ENCODE measurements around the gene REST. TPM values are rescaled to one million over a fixed set of nuclear protein-coding genes. Genes with fewer than 3 reads are reported as not detected.
"Not testable (repeated sequence)": the region's sequence is repeated elsewhere in the genome, so short reads cannot be mapped to it uniquely, and the experiment has no call there.

Gene REST
- total and polyA plus RNA-seq, 5 donors from 2014 or later, result 68.0 to 141 (median 128) TPM

DNA sequence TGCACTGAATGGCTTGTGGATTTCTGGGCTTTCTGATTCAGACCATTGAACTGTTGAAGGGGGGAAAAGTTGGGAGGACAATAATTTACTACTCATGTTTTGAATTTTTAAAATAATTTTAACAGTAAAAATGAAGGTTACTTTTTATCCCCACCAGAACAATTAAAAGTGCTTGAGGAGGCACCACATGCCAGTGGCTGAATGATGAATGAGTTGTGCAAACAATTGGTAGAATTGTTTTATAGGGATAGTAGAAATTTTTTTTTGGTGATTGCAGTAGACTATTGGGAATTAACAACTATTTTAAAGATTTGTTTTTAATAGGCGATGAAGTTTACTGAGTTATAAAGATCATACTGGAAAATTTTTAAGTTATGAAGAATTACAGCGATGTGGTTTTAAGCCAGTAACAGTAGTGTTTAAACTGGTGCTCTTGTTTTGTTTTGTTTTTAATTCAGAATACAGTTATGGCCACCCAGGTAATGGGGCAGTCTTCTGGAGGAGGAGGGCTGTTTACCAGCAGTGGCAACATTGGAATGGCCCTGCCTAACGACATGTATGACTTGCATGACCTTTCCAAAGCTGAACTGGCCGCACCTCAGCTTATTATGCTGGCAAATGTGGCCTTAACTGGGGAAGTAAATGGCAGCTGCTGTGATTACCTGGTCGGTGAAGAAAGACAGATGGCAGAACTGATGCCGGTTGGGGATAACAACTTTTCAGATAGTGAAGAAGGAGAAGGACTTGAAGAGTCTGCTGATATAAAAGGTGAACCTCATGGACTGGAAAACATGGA, 2.7 kb downstream of the REST start:
- Mint-ChIP-seq H3K36me3 (peaks cover 7% of the 10 kb centered on the region), H3K4me1 (peaks cover 29 to 72% (median 47%) of the 10 kb centered on the region in 4 donors), H3K27me3 (peaks cover 10% of the 10 kb centered on the region), H3K4me3 (peak overlapping the region; percentile 95 to 100 (median 98)), H3K27ac (peak overlapping the region; percentile 96 to 98 (median 98)), H3K9me3 (no peaks in the 10 kb centered on the region)
- Histone ChIP-seq H3K4me3 (ENCODE audit: low read depth, low read length) (peak overlapping the region; percentile 94), H3K9me3 (ENCODE audit: control insufficient read depth in 2 of 2, low read length in 2 of 2) (no peaks in the 10 kb centered on the region), H3K27me3 (ENCODE audit: control insufficient read depth, insufficient read depth, low read length) (no peaks in the 10 kb centered on the region), H3K27ac (ENCODE audit: insufficient read depth, low read length, poor library complexity, severe bottlenecking) (peak overlapping the region; percentile 88), H3K36me3 (ENCODE audit: control insufficient read depth, insufficient read depth, low read length) (peaks cover 6% of the 10 kb centered on the region), H3K4me1 (ENCODE audit: control insufficient read depth, insufficient read depth, low read length, poor library complexity, severe bottlenecking) (peaks cover 66% of the 10 kb centered on the region)
- ATAC-seq (ENCODE audit: low read depth in 2 of 2) (no peak), DNase-seq (no peak)

GRCh38 chr4:56914336-56914735, 6.6 kb downstream of the REST start:
- Histone ChIP-seq H3K36me3 (ENCODE audit: control insufficient read depth, insufficient read depth, low read length) (peaks cover 12% of the 10 kb centered on the region), H3K4me1 (ENCODE audit: control insufficient read depth, insufficient read depth, low read length, poor library complexity, severe bottlenecking) (peaks cover 66% of the 10 kb centered on the region), H3K4me3 (ENCODE audit: low read depth, low read length) (no peak overlapping the region), H3K9me3 (ENCODE audit: control insufficient read depth in 2 of 2, low read length in 2 of 2) (no peaks in the 10 kb centered on the region), H3K27me3 (ENCODE audit: control insufficient read depth, insufficient read depth, low read length) (no peaks in the 10 kb centered on the region), H3K27ac (ENCODE audit: insufficient read depth, low read length, poor library complexity, severe bottlenecking) (no peak overlapping the region)
- Mint-ChIP-seq H3K9me3 (no peaks in the 10 kb centered on the region), H3K27me3 (peaks cover 3% of the 10 kb centered on the region), H3K27ac (peak overlapping the region in 1 of 3 donors; percentile 65), H3K4me1 (peaks cover 23 to 77% (median 56%) of the 10 kb centered on the region in 4 donors), H3K4me3 (peak overlapping the region; percentile 38 to 59 (median 52)), H3K36me3 (peaks cover 21% of the 10 kb centered on the region)
- ATAC-seq (ENCODE audit: low read depth in 2 of 2) (no peak), DNase-seq (no peak)

GRCh38 chr4:56914977-56915376, 7.3 kb downstream of the REST start:
- Histone ChIP-seq H3K36me3 (ENCODE audit: control insufficient read depth, insufficient read depth, low read length) (peaks cover 15% of the 10 kb centered on the region), H3K4me1 (ENCODE audit: control insufficient read depth, insufficient read depth, low read length, poor library complexity, severe bottlenecking) (peaks cover 60% of the 10 kb centered on the region)
- not testable (repeated sequence) for H3K4me3 ChIP-seq (ENCODE audit: low read depth, low read length); ATAC-seq (ENCODE audit: low read depth in 2 of 2); H3K27me3 Mint-ChIP-seq; H3K9me3 ChIP-seq (ENCODE audit: control insufficient read depth in 2 of 2, low read length in 2 of 2); H3K27ac ChIP-seq (ENCODE audit: insufficient read depth, low read length, poor library complexity, severe bottlenecking); H3K27me3 ChIP-seq (ENCODE audit: control insufficient read depth, insufficient read depth, low read length); DNase-seq; H3K9me3 Mint-ChIP-seq; H3K4me3 Mint-ChIP-seq
- peaks cover 21% of the 10 kb centered on the region for H3K36me3 Mint-ChIP-seq
- H3K27ac Mint-ChIP-seq, result peak overlapping the region in 1 of 3 donors; percentile 73
- peaks cover 19 to 73% (median 52%) of the 10 kb centered on the region in 4 donors for H3K4me1 Mint-ChIP-seq

DNA sequence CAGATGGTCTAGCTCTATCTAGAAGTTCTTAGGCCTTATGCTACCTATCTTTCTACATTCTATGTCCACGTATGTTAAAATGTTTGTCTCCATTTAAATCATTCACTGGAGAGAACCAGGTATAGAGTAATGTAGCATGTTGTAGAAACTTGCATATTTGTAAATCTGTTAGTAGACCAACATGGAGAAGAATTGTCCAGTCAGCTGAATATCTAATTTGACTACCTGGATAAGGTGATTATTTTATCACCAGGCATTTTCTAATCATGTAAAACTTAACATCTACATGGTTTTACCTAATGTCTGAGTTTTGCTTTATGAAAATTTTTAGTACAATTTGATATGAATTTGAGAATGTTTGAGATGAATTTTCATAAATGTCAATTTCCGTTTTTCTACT, 19.5 kb downstream of the REST start:
- H3K36me3 Mint-ChIP-seq, result peaks cover 34% of the 10 kb centered on the region
- Histone ChIP-seq H3K4me3 (ENCODE audit: low read depth, low read length) (no peak overlapping the region), H3K27me3 (ENCODE audit: control insufficient read depth, insufficient read depth, low read length) (no peaks in the 10 kb centered on the region), H3K9me3 (ENCODE audit: control insufficient read depth in 2 of 2, low read length in 2 of 2) (no peaks in the 10 kb centered on the region), H3K36me3 (ENCODE audit: control insufficient read depth, insufficient read depth, low read length) (peaks cover 49% of the 10 kb centered on the region), H3K27ac (ENCODE audit: insufficient read depth, low read length, poor library complexity, severe bottlenecking) (no peak overlapping the region), H3K4me1 (ENCODE audit: control insufficient read depth, insufficient read depth, low read length, poor library complexity, severe bottlenecking) (no peaks in the 10 kb centered on the region)
- H3K27me3 Mint-ChIP-seq, result no peaks in the 10 kb centered on the region
- H3K27ac Mint-ChIP-seq, result no peak overlapping the region
- peaks cover 0 to 1% (median 0%) of the 10 kb centered on the region in 7 donors for H3K9me3 Mint-ChIP-seq
- H3K4me1 Mint-ChIP-seq, result peaks cover 24 to 36% (median 28%) of the 10 kb centered on the region in 4 donors
- H3K4me3 Mint-ChIP-seq, result no peak overlapping the region
- no peak for DNase-seq
- no peak for ATAC-seq (ENCODE audit: low read depth in 2 of 2)

- peaks cover 36% of the 10 kb centered on the region for H3K36me3 ChIP-seq (ENCODE audit: control insufficient read depth, insufficient read depth, low read length)
- H3K4me3 Mint-ChIP-seq, result no peak overlapping the region
- peaks cover 24 to 49% (median 39%) of the 10 kb centered on the region in 4 donors for H3K4me1 Mint-ChIP-seq
These were observed 22.9 kb downstream of the REST start for GRCh38 chr4:56930638-56931037.

DNA sequence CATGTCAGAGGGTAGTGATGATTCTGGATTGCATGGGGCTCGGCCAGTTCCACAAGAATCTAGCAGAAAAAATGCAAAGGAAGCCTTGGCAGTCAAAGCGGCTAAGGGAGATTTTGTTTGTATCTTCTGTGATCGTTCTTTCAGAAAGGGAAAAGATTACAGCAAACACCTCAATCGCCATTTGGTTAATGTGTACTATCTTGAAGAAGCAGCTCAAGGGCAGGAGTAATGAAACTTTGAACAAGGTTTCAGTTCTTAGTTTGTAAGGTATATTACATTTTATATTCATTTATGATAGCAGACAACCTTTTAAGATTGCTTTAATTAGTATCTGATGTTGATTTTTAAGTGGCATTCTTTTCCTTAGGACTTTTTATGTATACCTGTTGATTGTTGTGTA, 24.2 kb downstream of the REST start:
- H3K9me3 Mint-ChIP-seq, result peaks cover 0 to 1% (median 0%) of the 10 kb centered on the region in 7 donors
- DNase-seq (no peak), ATAC-seq (ENCODE audit: low read depth in 2 of 2) (no peak)
- H3K27me3 ChIP-seq (ENCODE audit: control insufficient read depth, insufficient read depth, low read length), result no peaks in the 10 kb centered on the region
- H3K9me3 ChIP-seq (ENCODE audit: control insufficient read depth in 2 of 2, low read length in 2 of 2), result no peaks in the 10 kb centered on the region
- peaks cover 39% of the 10 kb centered on the region for H3K36me3 ChIP-seq (ENCODE audit: control insufficient read depth, insufficient read depth, low read length)
- peak overlapping the region in 1 of 3 donors; percentile 74 for H3K27ac Mint-ChIP-seq
- H3K36me3 Mint-ChIP-seq, result peaks cover 41% of the 10 kb centered on the region
- peaks cover 24 to 49% (median 39%) of the 10 kb centered on the region in 4 donors for H3K4me1 Mint-ChIP-seq
- H3K4me1 ChIP-seq (ENCODE audit: control insufficient read depth, insufficient read depth, low read length, poor library complexity, severe bottlenecking), result no peaks in the 10 kb centered on the region
- H3K27ac ChIP-seq (ENCODE audit: insufficient read depth, low read length, poor library complexity, severe bottlenecking), result no peak overlapping the region
- no peaks in the 10 kb centered on the region for H3K27me3 Mint-ChIP-seq
- no peak overlapping the region for H3K4me3 Mint-ChIP-seq
- no peak overlapping the region for H3K4me3 ChIP-seq (ENCODE audit: low read depth, low read length)

More at GRCh38 chr4:56930638-56931037, 22.9 kb downstream of the REST start:
- H3K4me1 ChIP-seq (ENCODE audit: control insufficient read depth, insufficient read depth, low read length, poor library complexity, severe bottlenecking), result no peaks in the 10 kb centered on the region
- peaks cover 41% of the 10 kb centered on the region for H3K36me3 Mint-ChIP-seq
- no peaks in the 10 kb centered on the region for H3K27me3 ChIP-seq (ENCODE audit: control insufficient read depth, insufficient read depth, low read length)
- H3K27ac Mint-ChIP-seq, result peak overlapping the region in 1 of 3 donors; percentile 78
- no peak overlapping the region for H3K27ac ChIP-seq (ENCODE audit: insufficient read depth, low read length, poor library complexity, severe bottlenecking)
- no peak overlapping the region for H3K4me3 ChIP-seq (ENCODE audit: low read depth, low read length)
- H3K9me3 Mint-ChIP-seq, result peaks cover 0 to 1% (median 0%) of the 10 kb centered on the region in 7 donors
- no peaks in the 10 kb centered on the region for H3K27me3 Mint-ChIP-seq
- H3K9me3 ChIP-seq (ENCODE audit: control insufficient read depth in 2 of 2, low read length in 2 of 2), result no peaks in the 10 kb centered on the region
- ATAC-seq (ENCODE audit: low read depth in 2 of 2), result no peak
- no peak for DNase-seq

GRCh38 chr4:56937262-56937661, 29.6 kb downstream of the REST start:
- ATAC-seq (ENCODE audit: low read depth in 2 of 2) (no peak), DNase-seq (no peak)
- Histone ChIP-seq H3K4me3 (ENCODE audit: low read depth, low read length) (no peak overlapping the region), H3K27me3 (ENCODE audit: control insufficient read depth, insufficient read depth, low read length) (no peaks in the 10 kb centered on the region), H3K4me1 (ENCODE audit: control insufficient read depth, insufficient read depth, low read length, poor library complexity, severe bottlenecking) (no peaks in the 10 kb centered on the region), H3K36me3 (ENCODE audit: control insufficient read depth, insufficient read depth, low read length) (peaks cover 26% of the 10 kb centered on the region), H3K9me3 (ENCODE audit: control insufficient read depth in 2 of 2, low read length in 2 of 2) (no peaks in the 10 kb centered on the region), H3K27ac (ENCODE audit: insufficient read depth, low read length, poor library complexity, severe bottlenecking) (no peak overlapping the region)
- Mint-ChIP-seq H3K4me3 (no peak overlapping the region), H3K36me3 (peaks cover 29% of the 10 kb centered on the region), H3K4me1 (peaks cover 15 to 22% (median 19%) of the 10 kb centered on the region in 4 donors), H3K9me3 (no peaks in the 10 kb centered on the region), H3K27ac (peak overlapping the region in 1 of 3 donors; percentile 43), H3K27me3 (no peaks in the 10 kb centered on the region)

DNA sequence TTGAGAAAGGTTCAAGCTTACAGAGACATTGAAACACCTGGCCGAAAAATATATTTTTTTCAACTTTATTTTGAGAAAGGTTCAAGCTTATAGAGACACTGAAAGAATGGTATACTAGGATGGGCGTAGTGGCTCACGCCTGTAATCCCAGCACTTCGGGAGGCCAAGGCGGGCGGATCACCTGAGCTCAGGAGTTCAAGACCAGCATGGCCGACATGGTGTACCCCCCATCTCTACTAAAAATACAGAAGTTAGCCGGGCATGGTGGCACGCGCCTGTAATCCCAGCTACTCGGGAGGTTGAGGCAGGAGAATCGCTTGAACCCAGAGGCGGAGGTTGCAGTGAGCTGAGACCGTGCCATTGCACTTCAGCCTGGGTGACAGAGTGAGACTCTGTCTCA, 32.1 kb downstream of the REST start:
- not testable (repeated sequence) for H3K4me1 ChIP-seq (ENCODE audit: control insufficient read depth, insufficient read depth, low read length, poor library complexity, severe bottlenecking); H3K4me3 ChIP-seq (ENCODE audit: low read depth, low read length); H3K9me3 ChIP-seq (ENCODE audit: control insufficient read depth in 2 of 2, low read length in 2 of 2); H3K4me1 Mint-ChIP-seq; ATAC-seq (ENCODE audit: low read depth in 2 of 2); DNase-seq; H3K9me3 Mint-ChIP-seq; H3K27me3 ChIP-seq (ENCODE audit: control insufficient read depth, insufficient read depth, low read length); H3K27ac Mint-ChIP-seq; H3K4me3 Mint-ChIP-seq; H3K27me3 Mint-ChIP-seq; H3K27ac ChIP-seq (ENCODE audit: insufficient read depth, low read length, poor library complexity, severe bottlenecking)
- peaks cover 18% of the 10 kb centered on the region for H3K36me3 ChIP-seq (ENCODE audit: control insufficient read depth, insufficient read depth, low read length)
- peaks cover 20% of the 10 kb centered on the region for H3K36me3 Mint-ChIP-seq
